ENCODE measurements around the gene C2CD4D. TPM values are rescaled to one million over a fixed set of nuclear protein-coding genes. Genes with fewer than 3 reads are reported as not detected.

C2CD4D gene
- total and polyA plus RNA-seq, 8 donors, result 0.26 to 0.92 (median 0.52) TPM

- intact Hi-C loops (cut with DNase I), result no loop called here
- H3K4me3 ChIP-seq, result peak within 1 kb of the TSS; percentile 57 to 85
- H3K27me3 ChIP-seq, result no peaks in the 10 kb centered on the region
- ATAC-seq (peak; percentile 99), DNase-seq (peak; percentile 83 to 99 (median 96))
- peaks cover 0 to 11% of the 10 kb centered on the region in 2 donors for H3K4me1 ChIP-seq
- no peaks in the 10 kb centered on the region for H3K9me3 ChIP-seq
- H3K27ac ChIP-seq, result peak within 1 kb of the TSS; percentile 37 to 62
- H3K36me3 ChIP-seq, result no peaks in the 10 kb centered on the region
- no peak for TF ChIP-seq CTCF (IDR thresholded peaks at IDR 0.05)
These were observed 49.3 kb downstream of the C2CD4D start, which contains the start of gene TDRKH for GRCh38 chr1:151790071-151790939. Gene TDRKH (minus strand): TSS chr1:151790500. CDS start chr1:151783022, 7,478 bp downstream.

Other genes starting within 250 kb of the C2CD4D start
- gene SNX27, start 227.8 kb downstream of the C2CD4D start, total RNA-seq, result 10 to 100 TPM; 45.8 to 64.5 TPM
- 10 to 100 TPM; 21.5 to 26.7 (median 23.5) TPM for gene SNX27, start 227.8 kb downstream of the C2CD4D start, polyA plus RNA-seq (ENCODE audit: insufficient read length in 6 of 6)
- not detected for gene CELF3, start 123.0 kb downstream of the C2CD4D start, total RNA-seq
- 1 to 10 TPM in 1 of 6 donors, under 1 TPM in 5; 0.72 to 1.4 (median 0.90) TPM for gene CELF3, start 123.0 kb downstream of the C2CD4D start, polyA plus RNA-seq (ENCODE audit: insufficient read length in 6 of 6)
- gene RIIAD1, start 118.3 kb downstream of the C2CD4D start, total RNA-seq, result 1 to 10 TPM in 1 of 2 donors, not detected in 1; 4.0 TPM
- 1 to 10 TPM in 5 of 6 donors, under 1 TPM in 1; 0.39 to 1.9 (median 1.6) TPM for gene RIIAD1, start 118.3 kb downstream of the C2CD4D start, polyA plus RNA-seq (ENCODE audit: insufficient read length in 6 of 6)
- 10 to 100 TPM; 42.5 to 57.5 TPM for gene MRPL9, start 76.3 kb downstream of the C2CD4D start, total RNA-seq
- 100 to 1,000 TPM; 102 to 132 (median 120) TPM for gene MRPL9, start 76.3 kb downstream of the C2CD4D start, polyA plus RNA-seq (ENCODE audit: insufficient read length in 6 of 6)
- gene TDRKH, start 49.3 kb downstream of the C2CD4D start, total RNA-seq, result 10 to 100 TPM; 10.5 to 13.3 TPM
- 10 to 100 TPM; 10.8 to 13.3 (median 11.7) TPM for gene TDRKH, start 49.3 kb downstream of the C2CD4D start, polyA plus RNA-seq (ENCODE audit: insufficient read length in 6 of 6)
- under 1 TPM; 0.06 to 0.63 TPM for gene LINGO4, start 34.4 kb downstream of the C2CD4D start, total RNA-seq
- under 1 TPM in 4 of 6 donors, not detected in 2; 0.07 to 0.17 (median 0.12) TPM for gene LINGO4, start 34.4 kb downstream of the C2CD4D start, polyA plus RNA-seq (ENCODE audit: insufficient read length in 6 of 6)
- gene RORC, start 8.0 kb downstream of the C2CD4D start, total RNA-seq, result 10 to 100 TPM in 1 of 2 donors, 1 to 10 TPM in 1; 5.4 to 11.8 TPM
- gene RORC, start 8.0 kb downstream of the C2CD4D start, polyA plus RNA-seq (ENCODE audit: insufficient read length in 6 of 6), result 10 to 100 TPM in 4 of 6 donors, 1 to 10 TPM in 2; 6.5 to 11.0 (median 10.3) TPM
- not detected for gene THEM5, start 13.9 kb upstream of the C2CD4D start, total RNA-seq
- 1 to 10 TPM in 3 of 6 donors, under 1 TPM in 3; 0.67 to 1.2 (median 1.00) TPM for gene THEM5, start 13.9 kb upstream of the C2CD4D start, polyA plus RNA-seq (ENCODE audit: insufficient read length in 6 of 6)
- 10 to 100 TPM; 10.6 to 13.7 TPM for gene THEM4, start 69.7 kb upstream of the C2CD4D start, total RNA-seq
- 10 to 100 TPM; 25.5 to 36.8 (median 33.8) TPM for gene THEM4, start 69.7 kb upstream of the C2CD4D start, polyA plus RNA-seq (ENCODE audit: insufficient read length in 6 of 6)
- gene S100A10, start 154.0 kb upstream of the C2CD4D start, total RNA-seq, result 1,000 to 10,000 TPM; 1,069 to 1,250 TPM
- gene S100A10, start 154.0 kb upstream of the C2CD4D start, polyA plus RNA-seq (ENCODE audit: insufficient read length in 6 of 6), result 100 to 1,000 TPM; 415 to 615 (median 485) TPM
- 100 to 1,000 TPM; 671 to 868 TPM for gene S100A11, start 197.2 kb upstream of the C2CD4D start, total RNA-seq
- gene S100A11, start 197.2 kb upstream of the C2CD4D start, polyA plus RNA-seq (ENCODE audit: insufficient read length in 6 of 6), result 100 to 1,000 TPM; 203 to 307 (median 233) TPM
- not detected for gene TCHHL1, start 249.2 kb upstream of the C2CD4D start, total RNA-seq
- not detected for gene TCHHL1, start 249.2 kb upstream of the C2CD4D start, polyA plus RNA-seq (ENCODE audit: insufficient read length in 6 of 6)

Measured in left lung (tissue), 10 donors.